SKM-1 (cell line): ENCODE data around the gene DBH.

Source experiments
- DNase-seq: peaks from one replicate; lab custom pipeline; 2025; ENCODE audit not compliant: unreplicated experiment; lab: John Stamatoyannopoulos, UW

The DBH gene

DNA sequence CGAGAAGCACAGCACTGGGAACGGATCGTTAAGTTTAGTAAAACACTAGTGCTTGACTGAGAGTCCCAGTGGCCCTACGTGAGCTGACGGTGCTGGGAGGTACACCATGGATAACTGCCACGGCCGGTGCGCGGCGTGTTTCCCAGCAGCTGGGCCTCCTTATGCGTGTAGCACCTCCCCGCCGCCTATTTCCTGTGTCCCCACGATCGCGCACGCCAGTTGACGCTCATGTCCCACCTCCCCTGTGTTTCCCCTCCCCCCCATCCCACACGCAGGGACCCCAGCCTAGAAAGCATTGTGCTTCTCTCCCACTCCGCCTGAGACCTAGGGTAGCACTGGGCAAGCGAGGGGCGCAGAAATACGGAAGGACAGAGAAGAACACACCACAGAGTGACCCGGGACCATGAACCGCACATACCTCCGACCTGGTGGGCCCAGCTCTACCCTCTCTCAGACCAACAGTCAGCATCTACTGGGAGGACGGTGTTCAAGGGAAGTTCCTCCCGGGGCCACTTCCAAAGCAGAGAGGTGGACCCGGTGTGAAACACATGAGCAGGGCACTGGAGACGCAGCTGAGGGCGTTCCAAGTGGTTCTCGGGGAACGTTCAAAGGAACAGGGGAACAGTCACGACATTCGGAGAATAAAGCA is 45.6 kb downstream of the DBH start:
- DNase-seq: no peak

DNA sequence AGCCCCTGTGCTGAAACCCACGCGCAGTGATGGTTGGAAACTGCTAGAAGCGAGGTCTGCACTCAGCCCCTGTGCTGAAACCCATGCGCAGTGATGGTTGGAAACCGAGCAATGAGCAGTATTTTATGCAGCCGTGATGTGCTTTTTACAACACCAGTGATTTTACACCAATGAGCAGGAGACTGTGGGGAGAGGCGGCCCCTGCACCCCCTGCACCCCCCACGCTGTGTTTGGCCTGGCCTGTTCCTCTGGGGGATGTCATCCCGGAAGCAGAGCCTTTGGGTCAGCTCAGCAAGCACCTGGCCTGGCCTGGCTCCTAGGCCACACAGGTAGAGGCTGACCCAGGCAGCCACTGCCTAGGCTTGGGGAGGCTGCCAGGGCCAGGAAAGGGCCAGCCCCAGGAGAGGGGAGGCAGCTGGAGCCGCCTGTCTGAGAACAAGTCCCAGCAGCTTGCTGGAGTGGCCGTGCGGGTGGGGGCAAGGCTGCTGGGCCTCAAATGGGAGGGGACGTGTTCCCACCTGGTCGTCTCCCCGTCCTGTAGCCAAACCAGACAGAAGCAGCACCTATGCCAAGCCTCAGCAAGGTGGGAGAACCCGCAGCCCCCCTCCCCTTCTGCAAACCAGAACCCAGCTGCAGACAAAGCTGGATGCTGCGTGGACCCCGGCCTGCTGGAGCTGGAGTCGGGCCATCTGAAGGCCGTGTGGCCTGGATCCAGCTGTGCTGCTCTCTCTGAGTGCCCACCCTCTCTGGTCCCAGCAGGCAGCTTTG is 46.8 kb downstream of the DBH start:
- no peak for DNase-seq

DNA sequence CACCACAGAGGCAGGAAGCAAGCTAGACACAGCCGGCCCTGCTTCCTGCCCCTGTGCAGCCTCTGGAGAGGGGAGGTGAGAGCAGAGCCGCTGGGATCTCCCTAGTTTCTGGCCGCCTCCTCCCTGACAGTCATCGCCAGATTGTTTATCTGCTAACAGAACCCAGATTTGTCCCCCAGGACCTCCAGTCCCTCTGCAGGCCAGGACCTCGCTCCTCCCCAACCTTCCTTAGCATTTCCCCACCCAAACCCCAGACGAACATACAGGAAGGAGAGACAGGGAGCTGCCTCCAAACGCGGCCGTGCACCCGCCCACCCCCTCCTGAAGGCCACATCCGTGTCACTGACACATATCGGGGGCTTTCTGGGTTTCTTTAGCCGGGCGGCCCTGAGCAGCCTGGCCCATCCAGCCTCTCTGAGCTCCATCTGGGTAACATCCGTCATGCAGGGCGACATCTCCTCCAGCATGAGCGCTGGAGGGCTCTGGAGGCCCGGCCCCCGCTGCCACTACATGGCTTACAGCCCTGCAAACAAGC is 47.5 kb downstream of the DBH start:
- DNase-seq: no peak

DNA sequence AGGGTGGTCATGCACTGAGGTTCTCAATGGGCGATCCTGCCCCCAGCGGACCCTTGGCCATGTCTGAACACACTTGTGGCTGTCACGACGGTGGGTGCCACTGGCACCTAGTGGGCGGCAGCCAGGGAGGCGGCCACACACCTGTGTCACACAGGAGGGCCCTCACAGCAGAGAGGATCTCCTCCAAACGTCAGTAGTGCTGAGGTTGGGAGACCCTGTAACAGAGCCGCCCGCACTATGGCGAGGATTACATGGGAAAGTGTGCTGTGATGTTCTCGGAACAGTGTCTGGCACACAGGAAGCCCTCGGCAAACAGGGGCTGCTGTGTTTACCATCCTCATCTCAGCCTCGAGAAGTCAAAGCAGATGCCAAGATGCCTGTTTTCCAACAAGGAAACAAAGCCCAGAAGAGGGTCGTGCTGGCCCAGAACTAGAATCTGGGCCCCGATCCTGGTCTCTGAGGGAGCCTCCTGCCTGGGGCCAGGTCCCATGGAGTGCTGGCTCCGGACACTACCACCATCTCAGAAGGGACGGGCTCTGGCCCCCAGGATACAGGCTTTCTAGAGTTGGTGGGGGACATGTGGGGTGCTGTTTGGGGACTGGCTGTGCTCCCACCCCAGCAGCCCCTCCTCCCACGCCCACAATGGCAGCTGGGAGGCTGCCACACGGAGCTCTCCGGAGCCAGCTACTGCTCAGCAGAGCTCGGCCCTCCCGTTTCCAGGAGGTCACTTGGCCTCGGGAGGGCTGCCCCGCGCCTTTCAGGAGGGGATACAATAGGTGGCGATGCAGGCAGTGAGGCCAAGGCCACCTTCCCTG is 48.2 kb downstream of the DBH start:
- no peak for DNase-seq

DNA sequence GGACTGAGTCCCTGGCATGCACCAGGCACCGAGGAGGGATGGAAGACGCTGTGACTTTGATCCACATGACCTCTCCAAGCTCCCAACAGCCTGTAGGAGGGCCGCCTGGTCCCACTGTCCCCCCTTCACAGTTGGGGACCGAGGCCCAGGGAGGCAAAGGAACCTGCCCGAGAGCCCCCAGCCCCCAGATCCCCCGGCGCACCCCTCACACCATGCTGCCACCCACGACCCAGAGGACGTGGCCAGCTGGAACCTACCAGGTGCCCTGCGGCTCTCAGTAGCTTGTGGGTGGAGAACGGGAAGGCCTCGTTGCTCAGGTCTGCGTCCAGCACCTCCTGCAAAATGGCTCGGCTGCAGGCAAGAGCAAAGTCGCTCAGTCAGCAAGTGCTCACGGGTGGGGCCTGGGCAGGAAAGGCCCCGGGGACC is 48.8 kb downstream of the DBH start:
- DNase-seq: no peak

DNA sequence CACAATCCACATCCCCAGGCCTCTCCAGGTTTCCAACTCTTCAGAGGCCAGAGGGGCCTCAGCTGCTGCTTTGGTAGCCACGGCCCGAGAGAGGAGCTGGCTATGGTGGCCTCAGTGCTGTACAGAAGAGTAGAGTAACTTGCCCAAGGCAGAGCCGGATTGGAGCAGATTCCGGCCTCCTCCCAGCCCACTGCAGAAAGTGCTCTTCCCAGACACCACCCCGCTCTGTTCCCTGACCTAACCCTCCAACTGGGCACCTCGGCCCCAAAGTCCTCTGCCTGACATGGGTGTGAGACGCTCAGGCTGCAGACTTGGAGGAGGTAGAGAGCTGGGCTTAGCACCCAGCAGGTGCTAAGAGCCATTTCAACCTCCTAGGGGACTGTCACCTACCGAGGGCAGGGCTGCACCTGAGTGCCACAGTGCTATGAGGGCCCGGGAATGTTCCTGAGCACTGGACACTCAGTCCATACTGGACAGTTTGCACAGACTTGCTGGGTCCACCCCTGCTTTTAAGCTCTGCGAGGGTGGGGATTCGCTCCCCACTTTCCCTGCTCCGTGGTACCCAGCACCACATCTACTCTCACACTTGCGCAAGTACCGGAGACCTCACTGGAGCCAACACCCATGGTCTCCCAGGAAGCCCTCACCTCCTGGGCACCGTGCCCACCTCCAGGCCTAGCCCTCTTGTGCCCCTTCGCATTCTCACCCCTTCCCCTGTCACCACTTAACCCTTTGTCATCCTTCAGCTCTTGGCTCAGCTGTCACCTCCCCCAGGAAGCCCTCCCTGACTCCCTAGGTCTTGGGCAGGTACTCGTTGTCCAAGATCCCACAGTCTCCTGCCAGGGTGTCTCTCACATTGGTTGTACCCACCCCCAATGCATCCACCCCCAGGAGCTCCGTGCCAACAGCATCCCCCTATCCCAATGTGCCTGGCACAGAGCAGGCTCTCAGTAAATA is 49.8 kb downstream of the DBH start:
- no peak for DNase-seq

DNA sequence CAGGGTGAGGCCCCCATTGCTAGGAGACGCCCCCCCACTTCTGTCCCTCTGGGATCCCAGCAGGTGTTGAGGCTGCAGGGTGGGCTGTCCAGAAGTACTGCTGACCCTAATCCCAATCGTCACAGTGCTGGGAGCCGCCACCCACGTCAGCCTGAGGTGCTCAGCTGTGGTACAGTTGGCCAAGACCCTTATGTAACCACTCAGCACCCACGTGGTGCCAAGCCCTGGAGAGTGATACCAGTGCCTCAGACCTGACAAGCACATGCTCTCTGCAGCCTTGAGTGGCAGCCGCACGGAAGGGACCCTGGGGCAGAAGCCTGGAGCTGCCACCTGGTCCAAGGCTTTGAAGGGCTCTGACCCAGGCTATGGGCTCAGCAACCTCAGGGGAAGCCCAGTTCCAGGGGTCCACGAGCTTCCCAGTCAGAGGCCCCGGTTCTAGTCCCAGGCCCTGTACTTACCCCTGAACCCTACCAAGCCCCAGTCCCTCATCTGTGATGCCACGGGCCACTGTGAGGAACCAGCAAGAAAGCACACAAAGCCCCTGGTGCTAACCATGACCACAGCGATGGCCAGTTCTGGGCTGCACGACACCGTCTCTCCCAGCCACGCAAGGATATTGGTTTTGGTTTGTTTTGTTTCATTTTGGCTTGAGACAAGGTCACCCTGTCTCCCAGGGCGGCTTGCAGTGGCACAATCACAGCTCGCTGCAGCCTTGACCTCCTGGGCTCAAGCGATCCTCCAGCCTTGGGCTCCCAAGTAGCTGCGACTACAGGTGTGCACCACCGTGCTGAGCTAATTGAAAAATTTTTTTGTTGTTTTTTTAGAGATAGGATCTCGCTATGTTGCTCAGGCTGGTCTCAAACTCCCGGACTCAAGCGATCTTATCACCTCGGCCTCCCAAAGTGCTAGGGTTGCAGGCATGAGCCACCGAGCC is 50.7 kb downstream of the DBH start:
- no peak for DNase-seq

DNA sequence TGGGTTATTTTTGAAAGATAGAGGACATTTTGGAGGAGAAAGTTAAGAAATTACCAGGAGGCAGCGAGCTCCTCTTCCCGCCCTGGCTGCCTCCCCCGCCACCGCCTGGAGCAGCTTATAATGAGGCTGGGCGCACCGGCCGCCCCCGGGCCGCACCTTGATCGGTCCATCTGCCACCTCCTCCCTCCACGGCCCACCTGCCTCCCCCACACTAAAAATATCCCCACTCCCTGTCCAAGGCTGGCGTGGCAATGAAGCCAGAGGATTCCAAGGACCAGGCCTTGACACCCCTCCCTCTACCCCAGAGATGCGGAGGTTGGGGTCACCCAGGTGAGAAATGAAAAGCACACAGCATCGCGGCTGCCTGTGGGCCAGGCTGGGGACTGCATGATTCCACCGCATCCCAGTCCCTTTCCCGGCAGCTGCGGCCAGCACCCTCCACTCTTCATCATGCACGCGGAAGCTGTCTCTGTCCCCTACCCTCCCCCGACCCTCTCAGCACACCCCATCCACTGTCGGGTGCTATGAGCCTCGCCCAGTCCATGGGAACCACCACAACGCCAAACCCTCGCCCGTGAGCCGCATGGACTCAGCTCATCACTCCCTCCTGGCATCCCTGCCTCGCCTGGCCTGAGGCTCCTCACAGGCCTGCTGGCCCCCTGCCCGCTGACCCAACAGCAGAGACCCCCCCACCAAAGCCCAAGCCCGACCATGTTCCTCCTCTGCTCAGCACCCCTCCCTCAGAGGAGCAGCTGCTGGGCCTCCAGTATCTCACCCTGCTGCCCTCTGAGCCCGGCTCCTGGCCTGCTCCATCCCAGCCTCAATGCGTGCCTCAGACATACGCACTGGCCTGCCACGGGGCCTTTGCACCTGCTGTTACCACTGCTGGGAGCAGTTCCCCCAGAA is 51.9 kb downstream of the DBH start:
- no peak for DNase-seq

DNA sequence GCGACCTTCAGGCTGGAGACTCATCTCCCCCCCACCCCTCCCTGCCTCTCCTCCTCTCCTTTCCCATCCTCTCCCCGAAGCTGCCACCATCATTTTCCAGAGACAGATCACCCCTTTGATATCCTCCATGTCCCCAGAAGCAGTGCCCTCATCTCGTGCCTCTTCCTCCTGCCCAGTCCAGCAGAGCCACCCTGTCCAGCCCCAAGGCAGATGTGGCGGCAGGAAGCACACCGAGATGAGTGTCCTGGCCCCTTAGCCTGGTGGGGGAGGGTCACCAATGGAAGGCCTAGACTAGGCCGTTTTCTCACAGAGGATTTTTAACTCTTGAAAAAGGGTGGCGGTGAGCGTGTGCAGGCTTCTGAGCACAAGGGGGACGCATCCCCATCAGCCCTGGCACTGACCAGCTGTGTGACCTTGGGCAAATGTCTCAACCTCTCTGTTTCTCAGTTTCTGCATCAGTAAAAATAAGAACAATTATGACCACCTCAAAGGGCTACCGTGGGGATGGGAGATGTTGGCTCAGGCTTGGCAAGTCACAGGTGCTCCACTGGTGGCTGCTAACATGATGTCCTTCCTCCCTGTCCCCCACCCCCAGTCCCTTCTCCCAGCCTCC is 53.1 kb downstream of the DBH start:
- no peak for DNase-seq

DNA sequence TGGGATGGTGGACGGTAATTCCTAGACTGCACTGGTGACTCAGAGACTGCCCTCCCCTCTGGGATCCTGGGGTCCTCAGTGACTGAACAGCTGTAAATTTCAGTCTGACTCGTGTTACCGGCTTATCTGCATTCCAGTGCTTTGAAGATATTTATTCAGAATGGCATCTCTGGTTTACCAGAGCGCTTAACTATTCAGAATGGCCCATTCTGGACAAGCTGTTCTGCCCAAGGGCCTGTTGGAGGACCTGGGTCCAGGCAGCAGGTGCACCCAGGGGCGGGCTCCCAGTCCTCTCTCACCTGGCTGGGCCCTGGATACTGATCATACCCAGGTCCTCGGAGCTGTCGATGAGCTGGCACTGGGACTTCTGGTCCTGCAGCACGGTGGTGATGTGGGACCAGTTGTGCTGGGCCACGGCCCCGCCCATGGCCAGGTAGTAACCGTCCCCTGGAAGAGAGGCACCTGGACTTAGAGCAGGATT is 54.0 kb downstream of the DBH start:
- no peak for DNase-seq

DNA sequence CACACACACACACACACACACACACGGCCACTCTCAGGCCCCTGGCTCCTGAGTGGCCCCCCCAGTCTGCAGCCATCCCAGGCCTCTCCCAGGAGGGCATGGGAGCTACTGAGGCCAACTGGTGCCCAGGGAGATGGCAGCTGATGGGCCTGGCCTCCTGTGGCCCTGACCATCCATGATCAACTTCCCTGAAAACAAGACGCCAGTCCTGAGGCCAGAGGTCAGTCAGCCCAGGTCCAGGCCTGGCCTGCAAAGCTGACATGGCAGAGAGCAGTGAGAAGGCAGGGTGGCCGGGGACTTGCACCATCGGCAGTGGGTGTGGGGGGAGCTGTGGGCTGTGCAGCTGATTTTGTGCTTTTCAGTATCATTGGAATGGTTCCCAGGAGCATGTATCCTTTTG is 55.0 kb downstream of the DBH start:
- DNase-seq: no peak

DNA sequence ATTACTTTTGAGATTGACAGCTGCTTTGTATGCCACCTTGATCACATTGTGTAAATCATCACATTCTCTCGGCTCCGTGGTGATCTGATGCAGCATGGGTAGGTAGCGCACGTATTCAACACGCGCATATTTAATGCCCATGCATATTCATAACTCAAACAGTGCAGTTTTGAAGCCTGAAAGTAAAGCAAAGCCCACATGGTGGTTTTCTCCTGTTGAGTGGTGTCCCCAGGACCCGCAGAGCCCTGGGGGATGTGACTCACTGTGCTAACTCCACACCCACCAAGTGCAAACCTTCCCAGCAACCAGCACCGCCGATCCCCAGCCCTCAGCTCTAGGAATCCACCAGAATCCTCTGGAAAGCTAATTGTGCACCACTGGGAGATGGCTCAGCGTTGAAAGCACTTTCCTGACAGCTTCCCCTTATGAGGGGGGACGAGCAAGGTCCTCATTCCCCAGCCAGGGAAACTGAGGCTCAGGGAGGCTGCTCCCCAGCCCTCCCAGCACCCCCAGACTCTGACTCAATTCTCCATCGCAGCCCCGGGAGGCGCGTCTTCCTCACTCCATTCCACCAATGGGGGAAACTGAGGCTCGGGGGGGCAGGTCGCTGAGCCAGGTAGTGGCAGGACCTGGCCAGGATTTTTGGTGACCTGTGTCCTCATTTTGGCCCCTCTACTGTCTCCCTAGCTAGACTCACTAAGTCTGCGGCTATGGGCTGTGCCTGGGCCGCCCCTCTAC is 55.6 kb downstream of the DBH start:
- DNase-seq: no peak

DNA sequence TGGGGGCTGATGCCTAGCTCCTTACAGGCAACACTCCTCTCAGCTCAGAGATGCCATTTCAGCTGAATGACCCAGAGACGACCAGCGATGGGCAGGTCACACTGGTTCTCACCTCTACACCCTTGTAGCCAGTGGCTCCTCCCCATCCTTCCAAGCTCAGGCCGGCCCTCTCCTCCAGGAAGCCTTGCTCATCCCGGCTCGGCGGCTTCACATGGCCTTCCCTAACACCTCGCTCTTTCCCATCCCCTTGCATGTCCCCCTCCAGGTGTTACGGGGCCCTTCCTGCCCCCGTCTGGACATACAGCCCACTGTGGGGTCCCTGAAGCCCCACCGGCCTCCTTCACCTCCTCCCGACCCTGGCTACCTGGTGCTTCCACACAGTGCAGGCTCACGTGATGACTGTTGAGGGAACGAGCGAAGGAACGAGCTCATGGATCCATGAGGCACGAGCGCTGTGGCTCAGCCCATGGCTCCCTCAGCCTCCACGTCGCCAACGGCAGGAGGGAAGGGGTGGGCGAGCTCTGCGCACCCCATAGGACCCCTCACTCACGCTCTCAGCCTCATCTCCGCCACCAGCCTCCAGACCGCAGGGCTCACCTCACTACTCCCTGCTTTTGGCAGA is 56.3 kb downstream of the DBH start:
- DNase-seq: no peak

DNA sequence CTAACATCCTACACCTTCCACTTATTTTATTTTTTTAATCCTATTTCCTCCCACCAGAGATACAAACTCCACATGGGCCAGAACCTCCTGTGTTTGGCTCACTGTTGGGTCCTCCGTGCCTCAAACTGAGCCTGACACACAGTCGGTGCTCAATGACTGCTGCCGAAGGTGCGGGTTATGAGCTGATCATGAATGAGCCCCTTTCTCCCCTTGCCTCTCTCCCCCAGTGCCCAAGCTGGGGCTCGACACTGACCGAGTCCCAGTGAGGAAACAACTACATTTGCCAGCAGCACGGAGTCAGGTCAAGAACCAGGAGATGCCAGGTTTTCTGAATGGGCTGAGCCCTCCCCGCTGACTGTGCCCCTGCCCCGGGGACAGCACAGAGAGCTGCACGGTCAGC is 57.0 kb downstream of the DBH start:
- DNase-seq: no peak

DNA sequence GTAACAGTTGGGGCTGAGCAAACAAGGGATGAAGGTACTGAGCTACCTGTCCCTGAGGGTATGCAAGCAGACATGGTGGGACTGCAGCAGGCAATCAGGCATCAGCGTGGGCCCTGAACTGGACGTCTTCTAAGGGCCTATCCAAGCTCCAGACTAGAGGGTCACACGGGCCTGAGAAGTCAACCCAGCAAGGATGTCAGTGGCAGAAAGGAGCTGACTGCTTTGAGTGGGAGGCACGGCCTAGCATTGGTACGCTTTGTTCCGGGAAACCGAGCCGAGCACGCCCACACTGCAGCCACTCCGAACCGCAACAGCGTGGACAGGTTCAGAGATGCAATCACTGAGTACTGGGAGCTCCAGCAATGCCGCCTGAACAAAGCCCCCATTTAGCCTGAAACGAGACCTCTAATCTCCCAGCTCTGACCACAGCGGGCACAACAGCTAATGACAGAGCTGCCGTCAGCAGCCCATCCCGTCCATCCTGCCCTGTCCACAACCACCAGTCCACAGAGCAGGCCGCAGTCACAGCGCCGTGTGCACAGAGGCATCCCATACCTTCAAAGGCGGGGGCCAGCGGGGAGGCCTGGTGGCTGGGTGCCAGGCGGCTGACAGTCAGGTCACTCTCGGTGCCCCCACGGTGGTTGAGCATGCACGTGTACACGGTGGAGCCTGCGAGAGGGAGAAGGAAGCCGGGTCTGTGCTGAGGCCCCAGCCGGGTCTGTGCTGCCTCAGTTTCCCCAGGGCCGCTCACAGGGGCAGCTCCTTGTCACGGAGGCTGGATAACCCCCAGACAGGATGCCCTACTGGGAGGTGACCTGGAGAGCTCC is 57.8 kb downstream of the DBH start:
- DNase-seq: no peak

DNA sequence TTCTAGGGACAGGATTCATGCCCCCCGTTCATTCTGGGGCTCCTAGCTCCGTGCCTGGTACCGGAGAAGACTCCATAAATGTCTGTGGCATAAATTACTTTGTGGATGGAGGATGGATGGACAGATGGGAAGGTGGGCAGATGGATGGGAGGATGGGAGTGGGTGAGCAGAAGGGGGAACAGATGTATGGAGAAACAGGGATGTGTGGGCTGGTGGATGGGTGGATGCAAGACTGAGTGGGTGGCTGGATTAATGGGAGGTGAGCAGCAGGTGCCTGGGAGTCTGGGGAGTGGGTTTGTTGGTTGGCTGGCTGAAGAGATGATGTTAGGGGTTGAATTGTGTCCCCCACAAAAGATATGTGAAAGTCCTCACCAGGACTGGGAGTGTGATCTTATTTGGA is 58.5 kb downstream of the DBH start:
- DNase-seq: no peak
